GM23338 (cell line): ENCODE data around the gene STIM2.

Experiments used
- CREB1 ChIP-seq: fragments of 250-450 bp; sonication (Bioruptor Pico); IDR thresholded peaks from 2 replicates; pipeline ENCODE4 v1.5.0; 2020; ENCODE audit warnings: low read depth, mild to moderate bottlenecking, moderate library complexity
- EZH2 ChIP-seq: fragments of 200-600 bp; sonication (generic); IDR thresholded peaks from one replicate; pipeline ENCODE4 v1.8.0; 2017; ENCODE audit warnings: antibody characterized with exemption, mild to moderate bottlenecking, low read depth; ENCODE audit not compliant: unreplicated experiment
- JUNB ChIP-seq: IDR thresholded peaks from one replicate; pipeline ENCODE4 v1.6.1; 2016; ENCODE audit warnings: antibody characterized with exemption; ENCODE audit not compliant: unreplicated experiment
- POLR2AphosphoS5 ChIP-seq: IDR thresholded peaks from 2 replicates; pipeline ENCODE4 v1.6.1; 2016; ENCODE audit warnings: antibody characterized with exemption, low read depth
- TF ChIP-seq, protein P1 (sequence below), 2 experiments: fragments of 200-600 bp in 1 of 2; sonication (generic) in 1 of 2; conservative IDR thresholded peaks; 2 replicates each; pipeline versions ENCODE4 v1.5.1 to v1.6.1; 2016 to 2017; ENCODE audit warnings: antibody characterized with exemption in 2 of 2, low read depth in 2 of 2, mild to moderate bottlenecking in 2 of 2, moderate library complexity in 1 of 2

DNA sequence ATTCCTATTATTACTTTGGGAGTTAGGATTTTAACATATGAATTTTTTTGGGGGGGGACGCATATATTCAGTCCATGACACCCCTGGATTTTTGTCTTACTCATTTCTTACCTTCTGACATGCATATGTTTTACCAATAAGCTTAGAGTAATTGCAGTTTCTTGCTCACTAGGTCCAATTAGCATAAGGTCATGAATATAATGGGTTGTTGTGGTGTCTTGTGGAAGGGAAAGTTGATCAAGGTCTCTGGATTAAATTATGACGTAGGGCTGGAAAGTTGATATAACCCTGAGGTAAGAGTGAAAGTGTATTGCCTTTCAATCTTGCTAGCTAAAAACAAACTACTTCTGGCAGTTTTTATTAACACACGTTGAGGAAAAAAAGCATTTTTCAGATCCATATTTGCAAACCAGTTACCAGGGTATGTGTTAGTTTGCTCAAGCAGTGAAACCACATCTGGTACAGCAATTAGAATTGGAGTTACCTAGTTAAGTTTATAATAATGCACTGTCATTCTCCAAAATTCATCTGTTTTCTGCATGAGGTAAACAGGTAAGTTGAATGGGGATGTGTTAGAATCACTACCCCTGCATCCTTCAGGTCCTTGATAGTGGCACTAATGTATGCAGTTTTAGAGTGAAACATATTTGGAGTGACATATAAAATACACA, 32.0 kb downstream of the STIM2 start:
- TF ChIP-seq, protein P1, sequence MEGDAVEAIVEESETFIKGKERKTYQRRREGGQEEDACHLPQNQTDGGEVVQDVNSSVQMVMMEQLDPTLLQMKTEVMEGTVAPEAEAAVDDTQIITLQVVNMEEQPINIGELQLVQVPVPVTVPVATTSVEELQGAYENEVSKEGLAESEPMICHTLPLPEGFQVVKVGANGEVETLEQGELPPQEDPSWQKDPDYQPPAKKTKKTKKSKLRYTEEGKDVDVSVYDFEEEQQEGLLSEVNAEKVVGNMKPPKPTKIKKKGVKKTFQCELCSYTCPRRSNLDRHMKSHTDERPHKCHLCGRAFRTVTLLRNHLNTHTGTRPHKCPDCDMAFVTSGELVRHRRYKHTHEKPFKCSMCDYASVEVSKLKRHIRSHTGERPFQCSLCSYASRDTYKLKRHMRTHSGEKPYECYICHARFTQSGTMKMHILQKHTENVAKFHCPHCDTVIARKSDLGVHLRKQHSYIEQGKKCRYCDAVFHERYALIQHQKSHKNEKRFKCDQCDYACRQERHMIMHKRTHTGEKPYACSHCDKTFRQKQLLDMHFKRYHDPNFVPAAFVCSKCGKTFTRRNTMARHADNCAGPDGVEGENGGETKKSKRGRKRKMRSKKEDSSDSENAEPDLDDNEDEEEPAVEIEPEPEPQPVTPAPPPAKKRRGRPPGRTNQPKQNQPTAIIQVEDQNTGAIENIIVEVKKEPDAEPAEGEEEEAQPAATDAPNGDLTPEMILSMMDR (conservative IDR thresholded peaks at IDR 0.05; ENCODE audit: low read depth in 2 of 2), result no peak
- no peak for TF ChIP-seq EZH2
- TF ChIP-seq JUNB, result no peak
- no peak for TF ChIP-seq POLR2AphosphoS5
- TF ChIP-seq CREB1 (CRISPR knock-in tag), result no peak
